Measurements from ENCODE around the gene GAB2.

The GAB2 gene

GRCh38 chr11:78311702-78312371 is 105.8 kb downstream of the GAB2 start:
- TF ChIP-seq EZH2 (IDR thresholded peaks at IDR 0.05; ENCODE audit: borderline replicate concordance, low read depth, low read length, severe bottlenecking) = no peak
- TF ChIP-seq CTCF (IDR thresholded peaks at IDR 0.05; ENCODE audit: borderline replicate concordance, extremely low read depth, low read length, poor library complexity, severe bottlenecking) = no peak
- DNase-seq (peak; percentile 54), ATAC-seq (ENCODE audit: insufficient read depth, low read depth) (peak; percentile 50)
- peak overlapping the region; percentile 35 for H3K4me2 ChIP-seq (ENCODE audit: insufficient read depth, low read length)
- no peaks in the 10 kb centered on the region for H3K9me3 ChIP-seq (ENCODE audit: insufficient read depth, low read length, severe bottlenecking)
- H4K20me1 ChIP-seq (ENCODE audit: insufficient read depth, low read length) = peaks cover 54% of the 10 kb centered on the region
- H3K36me3 ChIP-seq (ENCODE audit: insufficient read depth, low read length) = peaks cover 23% of the 10 kb centered on the region
- H3K4me3 ChIP-seq (ENCODE audit: low read depth in 1 of 2, low read length in 2 of 2) = no peak overlapping the region
- peaks cover 99% of the 10 kb centered on the region for H3K79me2 ChIP-seq (ENCODE audit: insufficient read depth, low read length)
- H3K27ac ChIP-seq (ENCODE audit: low read length) = peak overlapping the region; percentile 76
- H3K27me3 ChIP-seq (ENCODE audit: insufficient read depth, low read length, poor library complexity) = no peaks in the 10 kb centered on the region
- H3K9ac ChIP-seq (ENCODE audit: low read depth, low read length) = peak overlapping the region; percentile 32
- no peak overlapping the region for H2AFZ ChIP-seq (ENCODE audit: low read depth, low read length)
- H3K4me1 ChIP-seq (ENCODE audit: insufficient read depth, low read length) = peaks cover 87% of the 10 kb centered on the region

- peaks cover 16% of the 10 kb centered on the region for H3K36me3 ChIP-seq (ENCODE audit: insufficient read depth, low read length)
- peak overlapping the region; percentile 67 for H3K27ac ChIP-seq (ENCODE audit: low read length)
- peaks cover 78% of the 10 kb centered on the region for H3K4me1 ChIP-seq (ENCODE audit: insufficient read depth, low read length)
- H4K20me1 ChIP-seq (ENCODE audit: insufficient read depth, low read length) = peaks cover 44% of the 10 kb centered on the region
- DNase-seq (peak; percentile 72), ATAC-seq (ENCODE audit: insufficient read depth, low read depth) (peak; percentile 82)
- H3K79me2 ChIP-seq (ENCODE audit: insufficient read depth, low read length) = peaks cover 99% of the 10 kb centered on the region
- H3K9me3 ChIP-seq (ENCODE audit: insufficient read depth, low read length, severe bottlenecking) = no peaks in the 10 kb centered on the region
- TF ChIP-seq CTCF (IDR thresholded peaks at IDR 0.05; ENCODE audit: borderline replicate concordance, extremely low read depth, low read length, poor library complexity, severe bottlenecking) (no peak), EZH2 (IDR thresholded peaks at IDR 0.05; ENCODE audit: borderline replicate concordance, low read depth, low read length, severe bottlenecking) (no peak)
- H3K9ac ChIP-seq (ENCODE audit: low read depth, low read length) = peak overlapping the region; percentile 24
- no peak overlapping the region for H2AFZ ChIP-seq (ENCODE audit: low read depth, low read length)
- H3K27me3 ChIP-seq (ENCODE audit: insufficient read depth, low read length, poor library complexity) = no peaks in the 10 kb centered on the region
- peak overlapping the region; percentile 24 for H3K4me2 ChIP-seq (ENCODE audit: insufficient read depth, low read length)
- no peak overlapping the region for H3K4me3 ChIP-seq (ENCODE audit: low read depth in 1 of 2, low read length in 2 of 2)
Measured at GRCh38 chr11:78310500-78310909, 107.1 kb downstream of the GAB2 start.

GRCh38 chr11:78304201-78304600 is 113.4 kb downstream of the GAB2 start:
- H3K9me3 ChIP-seq (ENCODE audit: insufficient read depth, low read length, severe bottlenecking) = no peaks in the 10 kb centered on the region
- peaks cover 8% of the 10 kb centered on the region for H3K36me3 ChIP-seq (ENCODE audit: insufficient read depth, low read length)
- H3K9ac ChIP-seq (ENCODE audit: low read depth, low read length) = no peak overlapping the region
- H3K79me2 ChIP-seq (ENCODE audit: insufficient read depth, low read length) = peaks cover 99% of the 10 kb centered on the region
- H3K4me3 ChIP-seq (ENCODE audit: low read depth in 1 of 2, low read length in 2 of 2) = no peak overlapping the region
- H3K27ac ChIP-seq (ENCODE audit: low read length) = peak overlapping the region; percentile 66
- DNase-seq = no peak
- H3K4me1 ChIP-seq (ENCODE audit: insufficient read depth, low read length) = peaks cover 57% of the 10 kb centered on the region
- H4K20me1 ChIP-seq (ENCODE audit: insufficient read depth, low read length) = peaks cover 6% of the 10 kb centered on the region; the same call in 1 of the 2 replicates
- no peaks in the 10 kb centered on the region for H3K27me3 ChIP-seq (ENCODE audit: insufficient read depth, low read length, poor library complexity)
- H2AFZ ChIP-seq (ENCODE audit: low read depth, low read length) = no peak overlapping the region
- no peak for TF ChIP-seq CTCF (IDR thresholded peaks at IDR 0.05; ENCODE audit: borderline replicate concordance, extremely low read depth, low read length, poor library complexity, severe bottlenecking)
- TF ChIP-seq EZH2 (IDR thresholded peaks at IDR 0.05; ENCODE audit: borderline replicate concordance, low read depth, low read length, severe bottlenecking) = no peak
- ATAC-seq (ENCODE audit: insufficient read depth, low read depth) = no peak
- no peak overlapping the region for H3K4me2 ChIP-seq (ENCODE audit: insufficient read depth, low read length)

All from DND-41 (cell line).